Measurements from ENCODE around the gene PRSS48.
"Not testable (repeated sequence)": the region's sequence is repeated elsewhere in the genome, so short reads cannot be mapped to it uniquely, and the experiment has no call there.

PRSS48 gene

GRCh38 chr4:151276787-151277562 is at the start of gene PRSS48:
Gene PRSS48, plus strand, starts transcription at chr4:151277161. Its CDS starts 12 bp downstream, at chr4:151277173.
- H3K27me3 ChIP-seq = no peaks in the 10 kb centered on the region
- no peaks in the 10 kb centered on the region for H3K4me1 ChIP-seq
- H3K9ac ChIP-seq = no peak within 1 kb of the TSS
- H4K20me1 ChIP-seq = no peaks in the 10 kb centered on the region
- no peak within 1 kb of the TSS for H3K4me3 ChIP-seq
- H3K36me3 ChIP-seq = no peaks in the 10 kb centered on the region
- no peak within 1 kb of the TSS for H3K4me2 ChIP-seq
- no peaks in the 10 kb centered on the region for H3K9me3 ChIP-seq
- no peak for TF ChIP-seq Cebpa-rat (IDR thresholded peaks at IDR 0.05)
- H3K27ac ChIP-seq = no peak within 1 kb of the TSS

GRCh38 chr4:151227172-151227571 is 49.8 kb upstream of the PRSS48 start:
- Histone ChIP-seq H3K27me3 (no peaks in the 10 kb centered on the region), H3K9me3 (no peaks in the 10 kb centered on the region), H3K4me3 (no peak overlapping the region), H3K4me1 (no peaks in the 10 kb centered on the region), H3K4me2 (no peak overlapping the region), H3K9ac (no peak overlapping the region), H3K36me3 (no peaks in the 10 kb centered on the region), H3K27ac (no peak overlapping the region), H4K20me1 (no peaks in the 10 kb centered on the region)
- TF ChIP-seq Cebpa-rat (IDR thresholded peaks at IDR 0.05) = no peak

GRCh38 chr4:151227731-151228130 is 49.2 kb upstream of the PRSS48 start:
- no peaks in the 10 kb centered on the region for H4K20me1 ChIP-seq
- H3K9ac ChIP-seq = no peak overlapping the region
- no peaks in the 10 kb centered on the region for H3K4me1 ChIP-seq
- no peaks in the 10 kb centered on the region for H3K9me3 ChIP-seq
- H3K4me2 ChIP-seq = no peak overlapping the region
- H3K27ac ChIP-seq = no peak overlapping the region
- H3K36me3 ChIP-seq = no peaks in the 10 kb centered on the region
- TF ChIP-seq Cebpa-rat (IDR thresholded peaks at IDR 0.05) = no peak
- H3K27me3 ChIP-seq = no peaks in the 10 kb centered on the region
- H3K4me3 ChIP-seq = no peak overlapping the region

- no peaks in the 10 kb centered on the region for H3K36me3 ChIP-seq
- TF ChIP-seq Cebpa-rat (IDR thresholded peaks at IDR 0.05) = no peak
- H3K27me3 ChIP-seq = no peaks in the 10 kb centered on the region
- H3K9me3 ChIP-seq = no peaks in the 10 kb centered on the region
- H3K27ac ChIP-seq = no peak overlapping the region
- H3K4me1 ChIP-seq = no peaks in the 10 kb centered on the region
- H4K20me1 ChIP-seq = no peaks in the 10 kb centered on the region
- H3K4me3 ChIP-seq = no peak overlapping the region
- no peak overlapping the region for H3K4me2 ChIP-seq
- H3K9ac ChIP-seq = no peak overlapping the region
These were observed 48.5 kb upstream of the PRSS48 start for GRCh38 chr4:151228189-151229119.

- Histone ChIP-seq H3K9me3 (peaks cover 5% of the 10 kb centered on the region), H3K4me3 (no peak overlapping the region), H3K27me3 (no peaks in the 10 kb centered on the region), H3K4me2 (no peak overlapping the region), H3K36me3 (no peaks in the 10 kb centered on the region), H3K27ac (no peak overlapping the region), H4K20me1 (no peaks in the 10 kb centered on the region), H3K9ac (no peak overlapping the region), H3K4me1 (no peaks in the 10 kb centered on the region)
- TF ChIP-seq Cebpa-rat (IDR thresholded peaks at IDR 0.05) = no peak
These were observed 44.9 kb upstream of the PRSS48 start for GRCh38 chr4:151231915-151232595.

- Histone ChIP-seq H3K27ac (no peak overlapping the region), H3K4me3 (no peak overlapping the region), H3K9ac (no peak overlapping the region), H3K36me3 (no peaks in the 10 kb centered on the region), H3K4me1 (no peaks in the 10 kb centered on the region), H3K27me3 (no peaks in the 10 kb centered on the region), H4K20me1 (no peaks in the 10 kb centered on the region), H3K4me2 (no peak overlapping the region), H3K9me3 (peaks cover 5% of the 10 kb centered on the region)
- no peak for TF ChIP-seq Cebpa-rat (IDR thresholded peaks at IDR 0.05)
These were observed 43.4 kb upstream of the PRSS48 start for GRCh38 chr4:151233600-151233999.

GRCh38 chr4:151235373-151235772 is 41.6 kb upstream of the PRSS48 start:
- H3K27me3 ChIP-seq, H3K36me3 ChIP-seq, H3K4me2 ChIP-seq, H3K27ac ChIP-seq, H3K4me1 ChIP-seq, H3K9ac ChIP-seq, H3K4me3 ChIP-seq, H4K20me1 ChIP-seq, H3K9me3 ChIP-seq: not testable (repeated sequence)

- Histone ChIP-seq H4K20me1 (no peaks in the 10 kb centered on the region), H3K4me2 (no peak overlapping the region), H3K9ac (no peak overlapping the region), H3K27ac (no peak overlapping the region), H3K4me1 (no peaks in the 10 kb centered on the region), H3K4me3 (no peak overlapping the region), H3K36me3 (no peaks in the 10 kb centered on the region), H3K27me3 (no peaks in the 10 kb centered on the region), H3K9me3 (peaks cover 5% of the 10 kb centered on the region)
- TF ChIP-seq Cebpa-rat (IDR thresholded peaks at IDR 0.05) = no peak
These were observed 40.9 kb upstream of the PRSS48 start for GRCh38 chr4:151236036-151236435.

- Histone ChIP-seq H3K4me2 (no peak overlapping the region), H3K4me3 (no peak overlapping the region), H3K27ac (no peak overlapping the region), H3K4me1 (no peaks in the 10 kb centered on the region), H3K9me3 (peaks cover 5% of the 10 kb centered on the region), H3K9ac (no peak overlapping the region), H3K27me3 (no peaks in the 10 kb centered on the region), H4K20me1 (no peaks in the 10 kb centered on the region), H3K36me3 (no peaks in the 10 kb centered on the region)
- no peak for TF ChIP-seq Cebpa-rat (IDR thresholded peaks at IDR 0.05)
These were observed 38.5 kb upstream of the PRSS48 start for GRCh38 chr4:151238477-151238876.

GRCh38 chr4:151239608-151240007 is 37.4 kb upstream of the PRSS48 start:
- Histone ChIP-seq H3K27me3 (no peaks in the 10 kb centered on the region), H3K9me3 (peaks cover 5% of the 10 kb centered on the region), H3K9ac (no peak overlapping the region), H3K4me3 (no peak overlapping the region), H3K4me1 (no peaks in the 10 kb centered on the region), H4K20me1 (no peaks in the 10 kb centered on the region), H3K4me2 (no peak overlapping the region), H3K36me3 (no peaks in the 10 kb centered on the region), H3K27ac (no peak overlapping the region)
- no peak for TF ChIP-seq Cebpa-rat (IDR thresholded peaks at IDR 0.05)
